ENCODE results near the gene KIR2DL4. TPM values are rescaled to one million over a fixed set of nuclear protein-coding genes. Genes with fewer than 3 reads are reported as not detected.

The KIR2DL4 gene
- total and polyA plus RNA-seq, 9 donors = 0.23 TPM; not detected in 8

GRCh38 chr19:54791476-54791875 is 11.9 kb upstream of the KIR2DL4 start:
- Histone ChIP-seq H3K36me3 (no peaks in the 10 kb centered on the region), H3K4me3 (no peak overlapping the region), H3K27me3 (no peaks in the 10 kb centered on the region), H3K9me3 (no peaks in the 10 kb centered on the region), H3K27ac (no peak overlapping the region), H3K4me1 (ENCODE audit: insufficient read depth) (no peaks in the 10 kb centered on the region)
- TF ChIP-seq EP300 (IDR thresholded peaks at IDR 0.05) (no peak), POLR2A (IDR thresholded peaks at IDR 0.05) (no peak)
- TF ChIP-seq, protein P1, sequence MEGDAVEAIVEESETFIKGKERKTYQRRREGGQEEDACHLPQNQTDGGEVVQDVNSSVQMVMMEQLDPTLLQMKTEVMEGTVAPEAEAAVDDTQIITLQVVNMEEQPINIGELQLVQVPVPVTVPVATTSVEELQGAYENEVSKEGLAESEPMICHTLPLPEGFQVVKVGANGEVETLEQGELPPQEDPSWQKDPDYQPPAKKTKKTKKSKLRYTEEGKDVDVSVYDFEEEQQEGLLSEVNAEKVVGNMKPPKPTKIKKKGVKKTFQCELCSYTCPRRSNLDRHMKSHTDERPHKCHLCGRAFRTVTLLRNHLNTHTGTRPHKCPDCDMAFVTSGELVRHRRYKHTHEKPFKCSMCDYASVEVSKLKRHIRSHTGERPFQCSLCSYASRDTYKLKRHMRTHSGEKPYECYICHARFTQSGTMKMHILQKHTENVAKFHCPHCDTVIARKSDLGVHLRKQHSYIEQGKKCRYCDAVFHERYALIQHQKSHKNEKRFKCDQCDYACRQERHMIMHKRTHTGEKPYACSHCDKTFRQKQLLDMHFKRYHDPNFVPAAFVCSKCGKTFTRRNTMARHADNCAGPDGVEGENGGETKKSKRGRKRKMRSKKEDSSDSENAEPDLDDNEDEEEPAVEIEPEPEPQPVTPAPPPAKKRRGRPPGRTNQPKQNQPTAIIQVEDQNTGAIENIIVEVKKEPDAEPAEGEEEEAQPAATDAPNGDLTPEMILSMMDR (IDR thresholded peaks at IDR 0.05) = no peak
- intact Hi-C loops (cut with DNase I) = no loop called here
- 78 to 80% (median 78%) methylated on average over 6 of the region's 6 CpGs for WGBS, 3 donors
- DNase-seq = no peak

GRCh38 chr19:54792814-54793213 is 10.6 kb upstream of the KIR2DL4 start:
- Histone ChIP-seq H3K36me3 (no peaks in the 10 kb centered on the region), H3K4me3 (no peak overlapping the region), H3K27ac (no peak overlapping the region), H3K4me1 (ENCODE audit: insufficient read depth) (no peaks in the 10 kb centered on the region), H3K9me3 (no peaks in the 10 kb centered on the region), H3K27me3 (no peaks in the 10 kb centered on the region)
- 53 to 66% (median 66%) methylated on average over 8 of the region's 8 CpGs for WGBS, 3 donors
- no peak for DNase-seq
- intact Hi-C loops (cut with DNase I) = no loop called here
- TF ChIP-seq EP300 (IDR thresholded peaks at IDR 0.05) = no peak
- TF ChIP-seq, protein P1 (IDR thresholded peaks at IDR 0.05) = no peak
- no peak for TF ChIP-seq POLR2A (IDR thresholded peaks at IDR 0.05)

DNA sequence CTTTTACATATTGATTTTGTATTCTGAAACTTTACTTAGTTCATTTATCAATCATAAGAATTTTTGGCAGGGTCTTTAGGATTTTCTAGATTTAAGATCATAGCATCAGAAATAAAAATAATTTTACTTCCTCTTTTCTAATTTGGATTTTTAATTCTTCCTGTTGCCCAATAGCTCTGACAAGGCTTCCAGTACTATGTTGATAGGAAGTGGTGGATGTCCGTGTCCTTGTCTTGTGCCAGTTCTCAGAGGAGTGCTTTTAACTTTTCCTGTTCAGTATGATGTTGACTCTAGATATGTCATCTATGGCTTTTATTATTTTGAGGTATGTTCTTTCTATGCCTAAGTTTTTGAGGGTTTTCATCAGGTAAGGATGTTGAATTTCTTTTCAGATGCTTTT is 7.7 kb upstream of the KIR2DL4 start:
- Histone ChIP-seq H3K36me3 (no peaks in the 10 kb centered on the region), H3K9me3 (no peaks in the 10 kb centered on the region), H3K27me3 (no peaks in the 10 kb centered on the region), H3K27ac (no peak overlapping the region), H3K4me3 (no peak overlapping the region), H3K4me1 (ENCODE audit: insufficient read depth) (no peaks in the 10 kb centered on the region)
- no peak for TF ChIP-seq POLR2A (IDR thresholded peaks at IDR 0.05)
- no peak for TF ChIP-seq EP300 (IDR thresholded peaks at IDR 0.05)
- TF ChIP-seq, protein P1 (IDR thresholded peaks at IDR 0.05) = no peak
- DNase-seq = no peak
- WGBS, 3 donors = 50 to 65% (median 50%) methylated on average over 1 of the region's 1 CpG
- intact Hi-C loops (cut with DNase I) = no loop called here

- WGBS, 3 donors = 52 to 66% (median 56%) methylated on average over 5 of the region's 5 CpGs
These were observed 691 bp downstream of the KIR2DL4 start for GRCh38 chr19:54804101-54804500.

More at GRCh38 chr19:54804101-54804500, 691 bp downstream of the KIR2DL4 start:
- H3K27ac ChIP-seq = no peak overlapping the region
- H3K4me3 ChIP-seq = no peak overlapping the region
- H3K36me3 ChIP-seq = no peaks in the 10 kb centered on the region
- intact Hi-C loops (cut with DNase I) = no loop called here
- no peak for DNase-seq
- no peaks in the 10 kb centered on the region for H3K4me1 ChIP-seq (ENCODE audit: insufficient read depth)
- no peaks in the 10 kb centered on the region for H3K9me3 ChIP-seq
- TF ChIP-seq POLR2A (IDR thresholded peaks at IDR 0.05) (no peak), EP300 (IDR thresholded peaks at IDR 0.05) (no peak)
- TF ChIP-seq, protein P1 (IDR thresholded peaks at IDR 0.05) = no peak
- H3K27me3 ChIP-seq = no peaks in the 10 kb centered on the region
